ENCODE measurements around the gene RGS17. TPM values are rescaled to one million over a fixed set of nuclear protein-coding genes. Genes with fewer than 3 reads are reported as not detected.
A peak's percentile ranks its signal among the peaks of the same experiment; 100 is the strongest.

RGS17 gene
- total RNA-seq: under 1 TPM in 1 of 2 donors, not detected in 1; 0.28 TPM

- TF ChIP-seq CTCF (IDR thresholded peaks at IDR 0.05): no peak
- peak within 1 kb of the TSS; percentile 46 to 60 for H3K27ac ChIP-seq
- H3K4me1 ChIP-seq: peaks cover 0 to 18% of the 10 kb centered on the region in 2 donors
- DNase-seq (ENCODE audit: low spot score): no peak
- peaks cover 0 to 2% of the 10 kb centered on the region in 2 donors for H3K27me3 ChIP-seq
- no peaks in the 10 kb centered on the region for H3K9me3 ChIP-seq
- H3K36me3 ChIP-seq: no peaks in the 10 kb centered on the region
- H3K4me3 ChIP-seq: peak within 1 kb of the TSS; percentile 63 to 67
Observed at GRCh38 chr6:153131037-153131981, at the start of gene RGS17. Gene RGS17, minus strand, starts transcription at chr6:153131282. Its CDS starts 87,264 bp downstream, at chr6:153044018.

- TF ChIP-seq CTCF (IDR thresholded peaks at IDR 0.05): no peak
- DNase-seq (ENCODE audit: low spot score): no peak
- Histone ChIP-seq H3K4me1 (no peaks in the 10 kb centered on the region), H3K27ac (no peak overlapping the region), H3K9me3 (no peaks in the 10 kb centered on the region), H3K36me3 (no peaks in the 10 kb centered on the region), H3K4me3 (no peak overlapping the region), H3K27me3 (no peaks in the 10 kb centered on the region)
Observed at GRCh38 chr6:153172815-153173214, 41.7 kb upstream of the RGS17 start.

- TF ChIP-seq CTCF (IDR thresholded peaks at IDR 0.05): no peak
- DNase-seq (ENCODE audit: low spot score): no peak
- Histone ChIP-seq H3K4me3 (no peak overlapping the region), H3K9me3 (no peaks in the 10 kb centered on the region), H3K27ac (no peak overlapping the region), H3K4me1 (no peaks in the 10 kb centered on the region), H3K36me3 (no peaks in the 10 kb centered on the region), H3K27me3 (no peaks in the 10 kb centered on the region)
Observed at GRCh38 chr6:153170511-153170910, 39.4 kb upstream of the RGS17 start.

GRCh38 chr6:153167907-153168306, 36.8 kb upstream of the RGS17 start:
- no peak for TF ChIP-seq CTCF (IDR thresholded peaks at IDR 0.05)
- Histone ChIP-seq H3K4me3 (no peak overlapping the region), H3K9me3 (no peaks in the 10 kb centered on the region), H3K27ac (no peak overlapping the region), H3K4me1 (no peaks in the 10 kb centered on the region), H3K27me3 (no peaks in the 10 kb centered on the region), H3K36me3 (no peaks in the 10 kb centered on the region)
- no peak for DNase-seq (ENCODE audit: low spot score)

GRCh38 chr6:153167061-153167891, 36.2 kb upstream of the RGS17 start:
- no peak for DNase-seq (ENCODE audit: low spot score)
- no peaks in the 10 kb centered on the region for H3K9me3 ChIP-seq
- H3K27ac ChIP-seq: no peak overlapping the region
- H3K27me3 ChIP-seq: no peaks in the 10 kb centered on the region
- H3K4me1 ChIP-seq: no peaks in the 10 kb centered on the region
- no peak overlapping the region for H3K4me3 ChIP-seq
- no peak for TF ChIP-seq CTCF (IDR thresholded peaks at IDR 0.05)
- no peaks in the 10 kb centered on the region for H3K36me3 ChIP-seq
